HG02642 (cell line): ENCODE measurements around the gene TRAP1.

Source experiments
- ATAC-seq: cut with Tn5 transposase; IDR thresholded peaks from one replicate; pipeline ENCODE4 v1.9.1; 2021; ENCODE audit warnings: mild to moderate bottlenecking; ENCODE audit not compliant: unreplicated experiment, poor library complexity

TRAP1 gene

GRCh38 chr16:3717235-3718018, at the start of gene TRAP1:
TRAP1 (minus strand) TSS chr16:3717524; CDS start chr16:3717508, 16 bp downstream.
- peak; percentile 94 for ATAC-seq

DNA sequence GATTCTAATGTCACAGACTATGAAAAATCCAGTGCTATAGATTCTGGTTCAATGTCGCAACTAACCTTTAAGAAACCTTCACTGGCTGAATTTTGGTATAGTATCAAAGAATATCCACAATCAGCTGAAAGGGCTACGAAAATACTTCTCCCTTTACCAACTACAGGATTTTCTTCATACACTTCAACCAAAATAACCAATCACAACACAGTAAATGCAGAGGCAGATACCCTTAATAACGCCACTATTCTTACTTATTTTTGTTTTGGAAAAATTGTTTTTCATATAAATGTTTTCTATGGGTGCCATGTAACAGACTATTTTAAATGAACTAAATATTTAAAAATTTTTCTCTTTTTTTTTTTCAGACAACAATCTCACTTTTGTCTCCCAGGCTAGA, 48.9 kb upstream of the TRAP1 start:
- ATAC-seq: no peak

GRCh38 chr16:3764409-3764808, 47.1 kb upstream of the TRAP1 start:
- ATAC-seq: no peak

DNA sequence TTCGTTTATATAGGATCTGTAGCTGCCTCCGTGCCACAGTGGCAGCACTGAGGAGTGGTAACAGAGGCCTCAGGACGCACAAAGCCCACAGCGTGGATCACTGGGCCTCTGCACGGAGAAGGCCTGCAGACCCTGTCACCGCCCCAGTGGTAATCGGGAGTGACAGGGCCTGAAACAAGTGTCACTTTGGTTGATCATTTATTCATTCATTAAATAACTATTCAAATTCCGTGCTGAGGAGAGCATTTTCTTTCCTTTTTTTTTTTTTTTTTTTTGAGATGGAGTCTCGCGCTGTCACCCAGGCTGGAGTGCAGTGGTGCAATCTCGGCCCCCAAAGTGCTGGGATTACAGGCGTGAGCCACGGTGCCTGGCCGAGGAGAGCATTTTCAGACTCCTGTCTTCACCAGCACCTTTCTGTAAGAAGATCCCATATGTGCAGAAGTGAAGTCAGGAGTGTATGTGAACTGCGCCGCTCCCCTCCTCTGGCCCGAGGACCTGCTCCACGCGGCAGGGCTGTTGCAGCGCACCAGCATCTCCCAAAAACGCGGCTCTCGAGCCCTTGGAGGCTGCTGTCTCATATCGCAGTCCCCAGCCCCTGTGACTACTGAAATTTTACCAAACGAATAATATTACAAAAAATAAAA, 44.9 kb upstream of the TRAP1 start:
- ATAC-seq: no peak

- no peak for ATAC-seq
These were observed 44.2 kb upstream of the TRAP1 start for GRCh38 chr16:3761375-3762106.

DNA sequence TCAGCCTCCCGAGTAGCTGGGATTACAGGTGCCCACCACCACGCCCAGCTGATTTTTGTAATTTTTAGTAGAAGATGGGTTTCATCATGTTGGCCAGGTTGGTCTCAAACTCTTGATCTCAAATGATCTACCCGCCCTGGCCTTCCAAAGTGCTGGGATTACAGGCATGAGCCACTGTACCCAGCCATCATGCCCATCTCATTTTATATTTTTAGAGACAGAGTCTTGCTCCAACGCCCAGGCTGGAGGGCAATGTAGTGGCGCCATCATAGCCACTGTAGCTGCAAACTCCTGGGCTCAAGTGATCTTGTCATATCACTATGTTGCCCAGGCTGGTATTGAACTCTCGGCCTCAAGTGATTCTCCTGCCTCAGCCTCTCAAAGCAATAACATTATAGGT, 43.2 kb upstream of the TRAP1 start:
- no peak for ATAC-seq

DNA sequence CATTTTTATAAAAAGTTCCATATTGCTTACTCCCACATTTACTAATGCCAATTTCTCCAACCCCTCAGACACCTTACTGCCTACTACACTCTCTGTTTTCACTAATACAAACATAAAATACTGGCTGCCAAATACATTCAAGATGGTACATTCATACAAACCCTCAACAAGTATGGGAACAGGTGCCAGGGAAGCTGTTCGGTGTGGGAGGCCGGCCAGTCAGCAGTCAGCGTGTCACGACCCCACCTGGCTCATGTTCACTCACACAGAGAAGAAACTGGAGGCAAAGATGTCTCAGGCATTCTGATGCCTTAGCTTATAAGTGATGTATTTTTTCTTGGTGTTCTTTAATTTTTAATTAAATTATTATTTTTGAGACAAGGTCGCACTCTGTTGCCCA, 42.4 kb upstream of the TRAP1 start:
- ATAC-seq: no peak

DNA sequence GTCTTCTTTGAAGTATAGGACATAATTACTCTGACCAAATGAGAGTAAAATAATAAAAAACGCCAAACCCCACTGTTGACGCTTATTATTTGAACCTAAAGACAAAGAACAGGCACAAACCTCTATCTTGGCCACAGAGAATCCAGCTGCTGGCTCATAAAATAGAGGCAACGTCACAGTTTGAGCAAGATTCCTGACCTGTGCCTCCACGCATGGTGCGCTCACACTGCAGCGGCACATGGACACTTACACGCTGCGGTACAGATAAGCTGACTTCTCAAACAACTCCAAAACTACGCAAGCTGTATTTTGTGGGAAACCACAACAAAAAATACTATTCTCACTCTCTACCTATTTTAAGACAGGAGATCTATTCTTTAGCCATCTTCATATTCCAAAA, 38.8 kb upstream of the TRAP1 start:
- no peak for ATAC-seq

- ATAC-seq: no peak
These were observed 37.9 kb upstream of the TRAP1 start for GRCh38 chr16:3755249-3755648.

- no peak for ATAC-seq
These were observed 37.4 kb upstream of the TRAP1 start for GRCh38 chr16:3754772-3755171.

- ATAC-seq: no peak
These were observed 36.9 kb upstream of the TRAP1 start for GRCh38 chr16:3754081-3754703.

- ATAC-seq: no peak
These were observed 35.7 kb upstream of the TRAP1 start for GRCh38 chr16:3752984-3753383.

GRCh38 chr16:3751878-3752277, 34.6 kb upstream of the TRAP1 start:
- ATAC-seq: no peak

- ATAC-seq: no peak
These were observed 31.0 kb upstream of the TRAP1 start for GRCh38 chr16:3748307-3748706.

GRCh38 chr16:3745751-3746355, 28.5 kb upstream of the TRAP1 start:
- no peak for ATAC-seq

- ATAC-seq: no peak
These were observed 26.7 kb upstream of the TRAP1 start for GRCh38 chr16:3744018-3744417.

- no peak for ATAC-seq
These were observed 23.6 kb upstream of the TRAP1 start for GRCh38 chr16:3740934-3741333.

- ATAC-seq: no peak
These were observed 22.9 kb upstream of the TRAP1 start for GRCh38 chr16:3740186-3740585.

DNA sequence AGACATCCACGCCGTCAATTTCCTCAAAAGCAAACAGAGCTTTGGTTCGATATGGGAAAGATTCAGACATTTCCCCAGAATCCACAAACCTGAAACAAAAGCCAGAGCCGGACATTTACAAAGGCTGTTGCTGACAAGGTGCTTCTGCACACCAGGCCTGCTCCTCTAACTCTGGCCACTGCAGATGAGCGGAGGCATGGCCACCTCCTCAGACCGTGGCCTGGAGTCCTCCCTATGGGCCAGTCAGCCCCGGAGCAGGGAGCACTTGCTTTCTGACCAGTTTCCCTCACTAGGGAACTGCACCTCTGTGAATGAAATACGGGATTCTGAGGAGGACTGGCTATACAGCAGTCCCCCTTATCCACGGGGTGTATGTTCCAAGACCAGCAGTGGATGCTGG, 22.3 kb upstream of the TRAP1 start:
- no peak for ATAC-seq

DNA sequence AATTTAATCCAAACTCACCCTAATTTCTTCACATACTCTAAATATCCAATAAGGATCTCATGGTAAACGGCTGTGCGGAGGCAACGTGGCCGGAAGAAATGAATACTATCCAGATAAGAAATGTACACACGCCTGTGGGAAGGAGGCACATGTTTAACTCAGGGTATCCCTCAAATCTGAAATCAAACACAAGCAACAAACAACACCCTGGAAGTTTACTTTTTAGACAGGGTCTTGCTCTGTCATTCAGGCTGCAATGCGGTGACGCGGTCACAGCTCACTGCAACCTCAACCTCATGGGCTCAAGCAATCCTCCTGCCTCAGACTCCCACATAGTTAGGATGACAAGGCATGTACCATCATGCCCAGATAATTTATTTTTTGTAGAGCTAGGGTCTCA, 21.2 kb upstream of the TRAP1 start:
- ATAC-seq: no peak

DNA sequence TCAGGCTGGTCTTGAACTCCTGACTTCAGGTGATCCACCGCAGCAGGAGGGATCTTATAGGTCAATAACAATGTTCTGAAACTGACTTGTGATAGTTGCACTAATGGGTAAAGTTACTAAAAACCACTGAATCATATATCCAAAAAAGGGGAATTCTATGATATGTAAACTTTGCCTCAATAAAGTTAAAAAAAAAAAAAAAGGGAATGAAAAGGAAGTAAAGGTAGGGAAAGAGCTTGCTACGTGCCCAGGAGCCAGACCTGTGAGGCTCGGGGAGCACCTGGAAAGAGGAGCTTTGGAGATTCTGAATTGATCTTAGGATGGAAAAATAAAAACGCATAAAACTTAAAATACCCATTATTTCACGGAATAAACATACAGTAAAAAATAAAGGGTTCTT, 20.8 kb upstream of the TRAP1 start:
- ATAC-seq: no peak
